HG02970 (cell line): ENCODE data around the gene EXO1.
A peak's percentile ranks its signal among the peaks of the same experiment; 100 is the strongest.

Source experiments
- ATAC-seq: cut with Tn5 transposase; IDR thresholded peaks from one replicate; pipeline ENCODE4 v1.9.1; 2021; ENCODE audit warnings: mild to moderate bottlenecking, moderate library complexity, moderate number of reproducible peaks; ENCODE audit not compliant: unreplicated experiment, low FRiP score

Gene EXO1

DNA sequence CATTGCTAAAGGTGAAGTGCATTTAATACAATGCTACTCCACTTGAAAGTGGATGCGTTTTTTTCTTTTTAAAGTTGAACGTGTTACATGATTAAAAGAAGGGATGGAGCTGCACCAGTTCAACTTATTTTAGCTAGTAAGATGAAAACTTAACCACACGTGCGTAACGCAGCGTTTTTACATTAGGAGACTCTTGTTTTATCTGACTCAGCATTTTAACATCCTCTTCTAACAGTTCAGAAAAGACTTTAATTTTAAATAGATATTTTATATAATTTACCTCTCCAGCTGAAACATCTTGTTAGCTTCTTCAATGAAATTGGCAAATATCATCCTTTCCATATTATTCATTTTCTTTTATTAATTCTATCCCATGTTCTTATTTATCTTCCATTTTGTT is 33.4 kb downstream of the EXO1 start:
- ATAC-seq, result no peak

- ATAC-seq, result no peak
Measured at GRCh38 chr1:241883159-241883558, 35.2 kb downstream of the EXO1 start.

- ATAC-seq, result no peak
Measured at GRCh38 chr1:241888232-241888631, 40.2 kb downstream of the EXO1 start.

DNA sequence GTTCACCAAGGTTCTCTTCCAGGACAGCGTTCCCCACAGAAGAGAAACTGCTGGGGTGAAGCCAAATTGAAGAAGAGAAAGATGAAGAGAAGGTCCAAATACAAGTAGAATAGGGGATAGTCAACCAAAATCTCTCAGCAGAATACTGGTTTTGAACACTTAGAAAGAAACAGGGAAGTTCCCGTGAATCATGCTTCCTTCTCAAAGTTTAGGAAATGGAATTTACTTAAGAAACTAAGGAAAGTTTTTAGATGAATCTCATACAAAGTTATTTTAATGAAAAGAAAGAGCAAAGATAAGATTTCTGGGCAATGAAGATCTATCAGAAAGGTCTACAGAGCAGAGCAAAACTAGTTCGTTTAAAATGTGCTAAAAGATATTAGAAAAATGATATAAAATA is 43.3 kb downstream of the EXO1 start:
- ATAC-seq, result no peak

- ATAC-seq, result no peak
Measured at GRCh38 chr1:241894016-241894415, 46.0 kb downstream of the EXO1 start.

GRCh38 chr1:241895013-241895412 is 47.0 kb downstream of the EXO1 start:
- ATAC-seq, result peak; percentile 65

DNA sequence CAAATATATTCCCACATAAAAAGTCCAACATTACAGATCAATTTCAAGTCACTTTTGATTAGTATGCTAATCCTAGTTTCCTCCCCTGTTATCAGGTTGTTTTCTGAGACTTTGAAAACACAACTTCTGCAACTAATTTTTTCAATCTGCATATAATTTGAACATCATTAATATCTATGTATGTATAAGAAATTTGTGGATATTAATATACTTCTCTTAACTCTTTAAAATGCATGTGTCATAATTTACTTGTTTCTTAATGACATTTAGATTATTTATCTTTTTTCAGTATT is 48.6 kb downstream of the EXO1 start:
- ATAC-seq, result no peak

DNA sequence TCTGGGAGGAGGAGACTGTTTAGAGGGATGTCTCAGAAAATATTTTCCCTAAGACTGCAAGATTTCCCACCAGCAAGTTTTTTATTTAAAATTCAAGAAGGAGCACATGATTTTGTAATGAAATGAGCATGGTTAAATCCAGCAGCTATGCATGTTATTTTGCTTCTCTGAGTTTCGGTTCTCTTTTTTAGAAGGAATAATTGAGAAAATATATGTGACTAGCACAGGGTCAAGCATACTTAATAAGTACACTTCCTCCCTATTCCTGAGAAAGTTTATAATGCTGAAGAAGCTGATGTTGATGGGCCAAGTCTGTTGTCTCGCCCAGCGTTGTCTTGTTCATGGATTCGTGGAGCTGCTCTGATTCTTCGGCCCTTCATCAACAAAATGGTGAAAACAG is 51.2 kb downstream of the EXO1 start:
- ATAC-seq, result no peak

DNA sequence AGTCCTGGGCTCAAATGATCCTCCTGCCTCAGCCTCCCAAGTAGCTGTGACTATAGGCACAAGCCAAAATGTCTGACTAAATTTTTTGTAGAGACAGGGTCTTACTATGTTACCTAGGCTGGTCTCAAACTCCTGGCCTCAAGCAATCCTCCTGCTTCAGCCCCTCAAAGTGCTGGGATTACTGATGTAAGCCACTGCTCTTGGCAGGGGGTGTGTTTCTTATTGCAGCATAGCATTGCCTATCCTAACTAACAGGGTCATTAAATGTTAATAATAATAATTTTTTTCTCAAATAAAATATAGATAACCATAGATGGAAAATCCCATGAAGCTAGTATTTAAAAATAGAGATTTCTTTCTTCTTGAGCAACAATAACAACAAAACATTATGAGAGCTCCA is 52.4 kb downstream of the EXO1 start:
- no peak for ATAC-seq

DNA sequence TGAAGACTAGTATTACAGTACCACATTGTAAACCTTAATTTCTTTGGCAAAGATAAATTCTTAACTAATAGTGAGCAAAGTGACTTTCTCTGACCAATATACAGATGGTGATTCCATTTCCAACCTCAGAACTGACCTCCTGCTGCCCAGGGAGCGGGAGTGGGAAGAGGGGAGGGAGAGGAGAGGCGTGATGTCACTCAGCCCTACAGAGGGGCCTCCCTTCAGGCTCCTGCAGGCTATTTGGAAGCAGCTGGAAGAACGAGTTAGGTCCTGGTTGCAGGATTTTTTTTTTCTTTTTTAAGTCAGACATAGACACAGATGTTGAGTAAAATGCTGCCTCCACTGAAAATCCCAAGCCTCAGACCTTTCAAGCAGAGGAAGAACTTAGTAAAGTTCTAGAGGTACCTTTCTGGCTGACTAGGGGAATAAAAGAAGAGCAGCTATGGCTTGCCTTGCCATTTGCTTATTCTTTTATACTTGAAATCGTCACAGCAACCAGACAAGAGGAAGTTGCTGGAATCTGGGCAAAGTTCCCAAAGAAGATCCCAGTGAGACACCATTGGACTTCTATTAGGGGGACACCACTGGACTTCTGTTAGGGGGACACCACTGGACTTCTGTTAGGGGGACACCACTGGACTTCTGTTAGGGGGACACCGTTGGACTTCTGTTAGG is 54.5 kb downstream of the EXO1 start:
- no peak for ATAC-seq

- ATAC-seq, result no peak
Measured at GRCh38 chr1:241916196-241916595, 68.2 kb downstream of the EXO1 start.

DNA sequence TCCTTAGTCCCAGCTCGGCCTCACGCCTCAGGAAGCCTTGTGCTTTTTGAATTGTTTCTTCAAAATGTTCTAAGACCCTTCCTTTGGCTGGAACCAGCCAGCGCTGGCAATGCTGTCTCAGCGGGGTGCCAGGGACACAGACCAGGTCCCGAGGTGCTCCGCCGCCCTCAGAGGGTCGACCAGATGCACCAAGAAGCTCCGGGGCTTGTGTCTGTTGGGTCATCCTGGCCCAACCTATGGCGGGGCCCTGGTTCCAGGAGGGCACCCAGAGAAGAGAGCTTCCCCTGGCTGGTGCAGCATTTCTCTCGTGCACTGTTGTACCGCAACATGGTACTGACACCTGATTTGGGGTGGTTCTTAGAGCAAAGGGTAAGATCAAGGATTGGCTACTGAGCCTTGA is 69.5 kb downstream of the EXO1 start:
- no peak for ATAC-seq

GRCh38 chr1:241918879-241919278 is 70.9 kb downstream of the EXO1 start:
- no peak for ATAC-seq

DNA sequence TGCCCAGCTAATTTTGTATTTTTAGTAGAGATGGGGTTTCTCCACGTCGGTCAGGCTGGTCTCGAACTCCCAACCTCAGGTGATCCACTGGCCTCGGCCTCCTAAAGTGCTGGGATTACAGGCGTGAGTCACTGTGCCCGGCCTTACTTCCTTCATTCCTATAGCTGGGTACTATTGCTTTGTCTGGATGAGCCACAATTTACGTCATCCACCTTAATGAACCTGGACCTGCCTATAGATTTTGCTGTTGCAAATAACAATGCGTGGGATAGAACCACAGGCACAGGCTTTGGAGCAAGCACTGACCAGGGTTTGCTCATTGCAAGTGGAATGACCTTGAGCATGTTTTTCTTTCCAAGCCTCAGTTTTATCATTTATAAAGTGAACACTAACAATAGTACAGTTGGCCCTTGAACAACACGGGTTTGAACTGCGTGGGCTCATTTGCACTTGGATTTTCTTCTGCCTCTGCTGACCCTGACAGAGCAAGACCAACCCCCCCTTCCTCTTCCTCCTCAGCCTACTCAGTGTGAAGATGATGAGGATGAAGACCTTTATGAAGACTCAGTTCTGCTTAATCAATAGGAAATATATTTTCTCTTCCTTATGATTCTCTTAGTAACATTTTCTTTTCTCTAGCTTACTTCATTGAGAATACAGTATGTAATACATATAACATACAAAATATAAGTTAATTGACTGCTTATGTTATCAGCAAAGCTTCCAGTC is 76.2 kb downstream of the EXO1 start:
- no peak for ATAC-seq

DNA sequence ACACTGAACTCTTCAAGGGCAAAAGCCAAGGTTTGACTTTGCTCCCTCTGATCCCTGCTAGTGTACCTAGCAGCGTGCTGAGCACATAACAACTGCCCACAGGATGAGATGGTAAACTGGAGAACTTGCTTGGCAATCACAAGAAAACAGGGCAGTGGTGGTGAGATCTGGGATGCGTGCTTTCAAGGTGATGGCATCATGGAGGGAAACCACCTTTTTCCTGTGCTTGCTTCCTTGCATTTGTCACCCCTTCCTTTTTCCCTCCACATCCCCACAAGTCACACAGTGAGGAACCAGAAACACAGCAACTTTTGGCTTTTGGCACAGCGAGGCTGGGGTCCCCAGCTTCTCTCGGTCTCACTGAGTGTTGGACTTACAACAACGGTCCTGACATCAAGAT is 78.1 kb downstream of the EXO1 start:
- ATAC-seq, result no peak

- ATAC-seq, result no peak
Measured at GRCh38 chr1:241927321-241927720, 79.3 kb downstream of the EXO1 start.

DNA sequence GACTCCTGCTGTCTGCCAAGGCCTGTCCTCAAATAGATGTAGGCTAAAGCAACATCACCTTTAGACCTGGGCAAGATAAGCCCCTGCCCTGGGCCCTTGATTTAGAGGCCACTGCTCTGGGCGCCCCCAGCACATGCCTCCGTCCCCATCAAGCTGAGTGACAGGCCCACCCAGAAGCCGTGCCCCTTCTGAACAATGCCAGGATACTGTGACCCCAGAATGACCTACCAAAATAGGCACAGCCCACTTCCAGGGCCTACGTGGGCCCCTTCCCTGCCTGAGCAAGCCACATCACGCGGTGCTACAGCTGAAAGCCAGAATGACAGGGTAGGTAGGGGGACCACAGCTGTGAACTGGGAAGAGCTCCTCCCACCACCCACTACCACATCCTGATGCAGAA is 84.8 kb downstream of the EXO1 start:
- no peak for ATAC-seq

DNA sequence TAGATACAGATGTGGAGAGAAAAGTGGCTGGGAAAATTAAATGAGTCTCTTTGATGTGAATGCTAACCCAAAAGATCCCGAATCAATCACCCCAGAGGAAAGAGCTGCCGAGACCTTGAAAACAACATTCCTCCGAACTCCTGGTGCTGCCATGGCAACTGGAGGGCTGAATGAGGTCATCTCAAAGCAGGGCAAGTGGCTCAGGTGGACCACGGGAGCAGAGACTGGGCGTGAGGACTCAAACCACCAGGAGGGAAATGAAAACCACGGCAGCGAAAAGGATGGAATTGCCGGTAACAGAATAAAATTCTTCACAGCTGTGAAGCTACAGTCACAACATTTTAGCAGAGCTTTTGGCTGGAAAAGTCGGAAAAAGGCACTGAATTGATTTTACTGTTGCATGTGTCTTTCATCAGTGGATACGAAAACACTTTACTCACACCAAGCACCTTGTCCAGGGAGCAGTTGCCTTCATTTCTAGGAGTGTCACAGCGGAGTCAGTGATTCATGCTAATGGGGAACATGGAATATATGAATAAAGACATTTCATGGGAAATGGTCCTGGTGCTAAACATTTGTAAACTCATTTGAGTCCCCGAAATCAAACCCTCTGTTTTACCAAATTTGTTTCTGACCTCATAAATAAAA is 86.3 kb downstream of the EXO1 start:
- ATAC-seq, result no peak

GRCh38 chr1:241934866-241935265 is 86.9 kb downstream of the EXO1 start:
- no peak for ATAC-seq
